ENCODE measurements around the gene IQCM. TPM values are rescaled to one million over a fixed set of nuclear protein-coding genes. Genes with fewer than 3 reads are reported as not detected.

Gene IQCM
- total and polyA plus RNA-seq, 2 donors (not counting 3 experiments of a cell fraction or from before 2014, with no cell fraction given), result not detected

GRCh38 chr4:149584722-149585121 is 230.9 kb downstream of the IQCM start:
- H3K4me1 ChIP-seq (ENCODE audit: control insufficient read depth, extremely low read depth, insufficient read depth, low read length), result no peaks in the 10 kb centered on the region
- H4K20me1 ChIP-seq (replicated peaks; ENCODE audit: control insufficient read depth, extremely low read depth, insufficient read depth, low read length), result no peaks in the 10 kb centered on the region
- H3K79me2 ChIP-seq (ENCODE audit: control insufficient read depth, insufficient read depth, low read length), result no peaks in the 10 kb centered on the region
- H3K27ac ChIP-seq (ENCODE audit: insufficient read depth, low read depth, low read length), result no peak overlapping the region
- ChIA-PET CTCF (interaction anchor here (1.0 kb wide), 1 partner anchor 29 kb away, joined by 3 read pairs; no protein-coding TSS in a partner anchor), POLR2A (no interaction called here)
- DNase-seq (ENCODE audit: low read depth, low spot score), result no peak
- H3K27me3 ChIP-seq (ENCODE audit: control insufficient read depth in 2 of 2, insufficient read depth in 2 of 2, low read length in 2 of 2), result no peaks in the 10 kb centered on the region
- no peaks in the 10 kb centered on the region for H3K36me3 ChIP-seq (ENCODE audit: control insufficient read depth in 2 of 2, extremely low read depth in 1 of 2, insufficient read depth in 2 of 2, low read length in 2 of 2)
- intact Hi-C loops (cut with micrococcal nuclease), result no loop called here
- FAIRE-seq, result no peak
- dilution Hi-C loops (cut with MboI; ENCODE audit: extremely low pct_ligation_motif_present, low sequenced_read_pairs), result no loop called here
- no peaks in the 10 kb centered on the region for H3K9me3 ChIP-seq (replicated peaks; ENCODE audit: control insufficient read depth, insufficient read depth, low read length)
- no peak overlapping the region for H3K4me2 ChIP-seq (ENCODE audit: insufficient read depth, low read length)
- no TSS peak for BruUV-seq (replicated peaks)
- no peaks in the 10 kb centered on the region for H3K9me1 ChIP-seq (replicated peaks; ENCODE audit: control insufficient read depth, extremely low read depth, insufficient read depth, low read length)
- TF ChIP-seq CTCF (IDR thresholded peaks at IDR 0.05; ENCODE audit: extremely low read depth in 1 of 2, insufficient read depth in 1 of 2, low read depth in 1 of 2, low read length in 2 of 2) (no peak), FOS (IDR thresholded peaks at IDR 0.05; ENCODE audit: borderline replicate concordance, insufficient read depth, low read length) (no peak), POLR2A (IDR thresholded peaks at IDR 0.05; ENCODE audit: low read depth, low read length) (no peak), JUN (IDR thresholded peaks at IDR 0.05; ENCODE audit: borderline replicate concordance, insufficient read depth, insufficient read length, low read depth) (no peak), GATA2 (IDR thresholded peaks at IDR 0.05; ENCODE audit: insufficient read depth, insufficient read length, low read depth, low read length) (no peak), MAX (IDR thresholded peaks at IDR 0.05; ENCODE audit: insufficient read depth, insufficient read length) (no peak), MYC (IDR thresholded peaks at IDR 0.05; ENCODE audit: low read depth, low read length) (no peak), POLR2AphosphoS5 (IDR thresholded peaks at IDR 0.05; ENCODE audit: insufficient read depth, low read depth, low read length) (no peak), EZH2 (IDR thresholded peaks at IDR 0.05; ENCODE audit: borderline replicate concordance, low read depth, low read length, severe bottlenecking) (no peak)
- H2AFZ ChIP-seq (ENCODE audit: low read depth, low read length), result no peak overlapping the region
- no peak overlapping the region for H3K9ac ChIP-seq (replicated peaks; ENCODE audit: extremely low read depth, insufficient read depth, low read length)
- H3K4me3 ChIP-seq (replicated peaks in 1 of 3; ENCODE audit: insufficient read depth in 1 of 3, low read depth in 1 of 3, low read length in 3 of 3), result no peak overlapping the region
